Measurements from ENCODE around the gene AFG3L2. TPM values are rescaled to one million over a fixed set of nuclear protein-coding genes. Genes with fewer than 3 reads are reported as not detected.

Gene AFG3L2
- total and polyA plus RNA-seq, 4 experiments from 2014 or later = 27.8 to 34.6 (median 32.2) TPM

DNA sequence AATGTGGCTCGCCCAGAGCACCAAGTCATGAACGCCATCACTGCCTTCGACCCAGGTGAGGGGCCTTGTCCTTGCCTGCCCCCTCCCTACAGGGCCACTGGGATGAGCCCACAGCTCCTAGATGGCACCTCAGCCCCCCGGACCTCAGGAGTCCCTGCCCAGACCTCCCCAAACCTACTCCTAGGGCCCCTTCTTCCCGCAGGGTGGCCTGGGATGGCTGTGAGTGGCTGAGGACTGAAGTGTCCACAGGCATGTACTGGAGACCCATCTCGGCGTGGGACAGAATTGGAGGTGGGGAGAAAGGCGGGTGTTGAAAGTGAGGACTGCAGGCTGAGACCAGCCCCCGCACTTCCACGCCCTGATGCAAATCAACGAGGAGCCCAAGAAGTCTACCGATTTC is 71.8 kb downstream of the AFG3L2 start:
- Mint-ChIP-seq H3K4me1 (peaks cover 3 to 17% (median 10%) of the 10 kb centered on the region in 4 donors), H3K4me3 (no peak overlapping the region), H3K27me3 (peaks cover 34 to 39% of the 10 kb centered on the region in 2 donors), H3K36me3 (peaks cover 0 to 3% of the 10 kb centered on the region in 2 donors), H3K27ac (no peak overlapping the region), H3K9me3 (peaks cover 0 to 5% (median 3%) of the 10 kb centered on the region in 8 donors)
- no peak overlapping the region for H3K27ac ChIP-seq (ENCODE audit: low read depth, low read length)
- intact Hi-C loops (cut with micrococcal nuclease) = no loop called here
- H3K27me3 ChIP-seq (ENCODE audit: insufficient read depth, low read length) = peaks cover 9% of the 10 kb centered on the region
- DNase-seq = no peak
- CTCF ChIA-PET (ENCODE audit: partially characterized antibody) = no interaction called here
- no peak overlapping the region for H3K4me3 ChIP-seq (ENCODE audit: low read length in 2 of 2)
- POLR2A ChIA-PET (ENCODE audit: partially characterized antibody) = no interaction called here
- peaks cover 9% of the 10 kb centered on the region for H3K4me1 ChIP-seq (ENCODE audit: insufficient read depth, low read length)
- H3K36me3 ChIP-seq (ENCODE audit: insufficient read depth, low read length) = no peaks in the 10 kb centered on the region
- no peaks in the 10 kb centered on the region for H3K9me3 ChIP-seq (ENCODE audit: control insufficient read depth in 1 of 2, low read length in 2 of 2)

DNA sequence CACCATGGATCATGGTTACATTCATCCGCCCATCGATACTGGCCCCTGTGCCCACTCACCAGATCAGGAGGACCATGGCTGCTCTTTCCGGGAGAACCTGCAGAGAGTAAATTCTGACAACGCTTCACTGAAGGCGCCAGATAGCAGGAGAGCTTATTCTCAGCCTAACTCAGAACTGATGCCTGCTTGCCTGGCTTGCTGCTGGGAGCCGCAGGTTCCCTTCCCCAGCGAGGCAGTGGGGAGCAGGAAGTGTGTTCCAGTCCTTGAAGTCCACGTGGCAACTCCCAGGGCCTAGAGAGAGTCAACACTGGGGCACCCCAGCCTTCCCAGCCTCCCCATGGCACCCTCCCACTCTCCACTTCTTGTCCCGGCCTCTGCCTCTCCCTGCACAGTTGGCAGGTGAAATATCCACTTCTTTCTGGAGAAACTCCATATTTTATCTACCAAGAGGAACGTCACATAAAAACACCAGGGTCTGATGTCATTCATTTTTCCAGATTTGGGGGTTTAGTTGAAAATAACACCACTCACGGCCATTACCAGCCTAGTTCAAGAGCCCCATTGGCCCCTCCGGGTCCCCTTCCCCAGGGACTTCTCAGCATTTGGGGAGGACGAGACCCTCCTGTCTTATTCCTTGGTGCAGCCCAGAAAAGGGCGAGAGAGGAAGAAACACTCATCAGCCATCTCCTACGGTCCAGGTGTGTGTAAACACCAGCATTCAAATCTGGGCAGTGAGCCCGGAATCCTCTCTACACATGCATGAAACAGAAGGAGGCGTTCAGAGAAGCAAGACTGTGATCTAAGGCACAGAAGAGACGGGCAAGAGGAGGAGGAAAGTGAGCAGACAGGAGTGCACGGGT is 72.4 kb downstream of the AFG3L2 start:
- Histone ChIP-seq H3K9me3 (ENCODE audit: control insufficient read depth in 1 of 2, low read length in 2 of 2) (no peaks in the 10 kb centered on the region), H3K36me3 (ENCODE audit: insufficient read depth, low read length) (no peaks in the 10 kb centered on the region), H3K27ac (ENCODE audit: low read depth, low read length) (no peak overlapping the region), H3K4me3 (ENCODE audit: low read length in 2 of 2) (no peak overlapping the region), H3K27me3 (ENCODE audit: insufficient read depth, low read length) (peaks cover 9% of the 10 kb centered on the region), H3K4me1 (ENCODE audit: insufficient read depth, low read length) (peaks cover 9% of the 10 kb centered on the region)
- no peak overlapping the region for H3K27ac Mint-ChIP-seq
- H3K4me3 Mint-ChIP-seq = peak overlapping the region in 1 of 8 donors; percentile 49
- POLR2A ChIA-PET (ENCODE audit: partially characterized antibody) = no interaction called here
- no peak for DNase-seq
- H3K4me1 Mint-ChIP-seq = peaks cover 3 to 15% (median 10%) of the 10 kb centered on the region in 4 donors
- intact Hi-C loops (cut with micrococcal nuclease) = no loop called here
- CTCF ChIA-PET (ENCODE audit: partially characterized antibody) = no interaction called here
- H3K27me3 Mint-ChIP-seq = peaks cover 31 to 36% of the 10 kb centered on the region in 2 donors
- H3K36me3 Mint-ChIP-seq = peaks cover 0 to 1% of the 10 kb centered on the region in 2 donors
- peaks cover 0 to 2% (median under 1%) of the 10 kb centered on the region in 8 donors for H3K9me3 Mint-ChIP-seq

DNA sequence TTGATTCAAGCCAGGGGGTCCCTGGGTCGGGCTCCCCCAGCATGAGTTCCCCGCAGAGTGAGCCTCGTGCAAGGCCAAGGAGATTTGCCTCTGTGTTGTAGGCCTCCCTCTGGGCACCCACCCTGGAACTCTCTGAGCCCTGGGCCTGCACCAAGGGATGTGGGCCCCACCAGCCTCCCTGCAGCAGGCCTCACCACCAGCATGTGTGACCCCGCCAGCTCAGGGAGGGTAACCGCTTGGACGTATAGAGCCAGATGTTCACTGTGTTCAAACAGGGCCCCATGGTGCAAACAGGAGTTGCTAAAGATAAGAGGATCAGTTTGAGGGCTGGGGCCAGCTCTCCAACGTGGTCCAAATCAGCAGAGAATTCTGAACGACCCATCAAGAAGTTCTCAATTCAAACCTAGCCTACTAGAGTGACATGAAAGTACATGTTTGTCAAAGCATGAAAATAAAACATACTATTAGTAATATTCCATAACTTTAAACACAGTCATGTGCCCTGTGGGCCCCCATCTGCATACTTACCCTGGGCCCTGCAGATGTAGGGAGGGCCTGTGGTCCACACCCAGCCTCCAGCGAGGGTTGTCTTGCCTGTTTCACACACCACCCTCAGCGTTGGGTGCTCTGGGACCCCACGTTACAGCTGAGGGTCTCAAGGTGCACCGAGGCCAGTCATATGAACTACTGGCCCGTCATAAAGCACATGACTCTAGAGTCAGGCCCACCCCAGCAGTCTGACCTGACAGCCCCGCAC is 74.5 kb downstream of the AFG3L2 start:
- Mint-ChIP-seq H3K36me3 (no peaks in the 10 kb centered on the region), H3K4me1 (peaks cover 3 to 12% (median 10%) of the 10 kb centered on the region in 4 donors), H3K4me3 (no peak overlapping the region), H3K9me3 (peaks cover 0 to 4% (median 0%) of the 10 kb centered on the region in 8 donors), H3K27me3 (peaks cover 26 to 33% of the 10 kb centered on the region in 2 donors), H3K27ac (no peak overlapping the region)
- Histone ChIP-seq H3K9me3 (ENCODE audit: control insufficient read depth in 1 of 2, low read length in 2 of 2) (no peaks in the 10 kb centered on the region), H3K27ac (ENCODE audit: low read depth, low read length) (no peak overlapping the region), H3K27me3 (ENCODE audit: insufficient read depth, low read length) (peaks cover 9% of the 10 kb centered on the region), H3K4me1 (ENCODE audit: insufficient read depth, low read length) (peaks cover 9% of the 10 kb centered on the region), H3K36me3 (ENCODE audit: insufficient read depth, low read length) (no peaks in the 10 kb centered on the region), H3K4me3 (ENCODE audit: low read length in 2 of 2) (no peak overlapping the region)
- POLR2A ChIA-PET (ENCODE audit: partially characterized antibody) = no interaction called here
- CTCF ChIA-PET (ENCODE audit: partially characterized antibody) = no interaction called here
- DNase-seq = no peak
- intact Hi-C loops (cut with micrococcal nuclease) = no loop called here

DNA sequence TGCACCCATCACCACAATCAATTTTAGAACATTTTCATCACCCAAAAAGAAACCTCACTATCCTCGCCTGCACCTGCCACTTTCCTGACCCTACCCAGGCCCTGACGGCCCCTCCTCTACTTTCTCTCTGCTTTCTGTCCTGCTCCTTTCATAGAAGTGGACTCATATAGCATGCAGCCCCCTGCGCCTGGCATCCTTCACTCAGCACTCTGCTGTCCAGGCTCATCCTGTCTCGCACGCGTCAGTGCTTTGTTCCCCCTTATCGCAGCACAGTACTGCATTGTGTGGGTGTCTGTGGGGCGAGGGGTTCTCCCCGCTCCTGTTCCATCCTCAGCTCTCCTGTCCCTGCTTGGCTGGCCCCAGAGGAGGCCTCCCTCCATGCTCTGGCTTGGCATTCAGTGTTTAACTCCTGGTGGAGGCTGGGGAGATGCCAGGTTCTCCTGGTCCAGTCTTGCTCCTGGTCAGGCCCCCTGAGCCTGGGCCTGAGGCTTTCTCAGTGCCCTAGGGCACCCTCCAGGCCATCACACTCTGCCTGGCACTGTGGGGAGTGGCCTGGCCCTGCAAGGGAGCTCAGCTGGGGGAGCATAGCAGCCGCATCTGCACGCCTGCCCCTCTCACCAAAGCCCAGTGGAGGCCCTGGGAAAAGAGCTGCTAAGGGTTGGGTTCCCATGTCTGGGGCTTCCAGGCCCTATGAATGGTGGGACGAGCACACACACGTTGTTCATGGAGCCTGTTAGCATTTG is 75.6 kb downstream of the AFG3L2 start:
- intact Hi-C loops (cut with micrococcal nuclease) = no loop called here
- no peaks in the 10 kb centered on the region for H3K4me1 ChIP-seq (ENCODE audit: insufficient read depth, low read length)
- no peaks in the 10 kb centered on the region for H3K9me3 ChIP-seq (ENCODE audit: control insufficient read depth in 1 of 2, low read length in 2 of 2)
- DNase-seq = no peak
- peaks cover 0 to 4% (median 0%) of the 10 kb centered on the region in 8 donors for H3K9me3 Mint-ChIP-seq
- H3K4me3 ChIP-seq (ENCODE audit: low read length in 2 of 2) = no peak overlapping the region
- H3K36me3 ChIP-seq (ENCODE audit: insufficient read depth, low read length) = no peaks in the 10 kb centered on the region
- H3K27me3 ChIP-seq (ENCODE audit: insufficient read depth, low read length) = peaks cover 3% of the 10 kb centered on the region
- peak overlapping the region in 1 of 7 donors; percentile 7 for H3K27ac Mint-ChIP-seq
- H3K27me3 Mint-ChIP-seq = peaks cover 17 to 22% of the 10 kb centered on the region in 2 donors
- H3K36me3 Mint-ChIP-seq = no peaks in the 10 kb centered on the region
- H3K27ac ChIP-seq (ENCODE audit: low read depth, low read length) = no peak overlapping the region
- POLR2A ChIA-PET (ENCODE audit: partially characterized antibody) = no interaction called here
- peaks cover 0 to under 1% (median under 1%) of the 10 kb centered on the region in 4 donors for H3K4me1 Mint-ChIP-seq
- no peak overlapping the region for H3K4me3 Mint-ChIP-seq
- CTCF ChIA-PET (ENCODE audit: partially characterized antibody) = no interaction called here

DNA sequence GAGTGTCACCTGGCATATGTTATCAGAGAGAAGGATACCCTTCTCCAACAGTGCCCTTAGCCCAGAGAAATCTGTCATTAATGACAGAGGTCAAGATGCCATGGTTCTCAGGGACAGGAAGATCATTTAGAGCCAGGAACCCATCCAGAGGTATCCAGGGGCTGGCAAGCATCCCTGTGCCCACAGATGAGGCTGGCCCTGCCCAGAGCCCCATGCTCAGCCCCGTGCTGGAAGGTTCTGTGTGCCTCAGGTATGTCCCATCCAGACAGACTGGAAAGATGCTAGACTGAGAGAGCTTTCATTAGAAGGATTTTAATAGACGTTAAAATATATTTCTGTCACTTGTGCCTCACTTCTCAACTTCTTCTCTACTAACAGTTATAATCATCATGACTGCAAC is 77.2 kb downstream of the AFG3L2 start:
- Mint-ChIP-seq H3K27ac (no peak overlapping the region), H3K4me1 (no peaks in the 10 kb centered on the region), H3K4me3 (no peak overlapping the region), H3K27me3 (peaks cover 10 to 12% of the 10 kb centered on the region in 2 donors), H3K36me3 (no peaks in the 10 kb centered on the region), H3K9me3 (peaks cover 0 to 4% (median 0%) of the 10 kb centered on the region in 8 donors)
- DNase-seq = no peak
- Histone ChIP-seq H3K27ac (ENCODE audit: low read depth, low read length) (no peak overlapping the region), H3K36me3 (ENCODE audit: insufficient read depth, low read length) (no peaks in the 10 kb centered on the region), H3K4me3 (ENCODE audit: low read length in 2 of 2) (no peak overlapping the region), H3K27me3 (ENCODE audit: insufficient read depth, low read length) (no peaks in the 10 kb centered on the region), H3K9me3 (ENCODE audit: control insufficient read depth in 1 of 2, low read length in 2 of 2) (no peaks in the 10 kb centered on the region), H3K4me1 (ENCODE audit: insufficient read depth, low read length) (no peaks in the 10 kb centered on the region)
- CTCF ChIA-PET (ENCODE audit: partially characterized antibody) = no interaction called here
- intact Hi-C loops (cut with micrococcal nuclease) = no loop called here
- POLR2A ChIA-PET (ENCODE audit: partially characterized antibody) = no interaction called here

DNA sequence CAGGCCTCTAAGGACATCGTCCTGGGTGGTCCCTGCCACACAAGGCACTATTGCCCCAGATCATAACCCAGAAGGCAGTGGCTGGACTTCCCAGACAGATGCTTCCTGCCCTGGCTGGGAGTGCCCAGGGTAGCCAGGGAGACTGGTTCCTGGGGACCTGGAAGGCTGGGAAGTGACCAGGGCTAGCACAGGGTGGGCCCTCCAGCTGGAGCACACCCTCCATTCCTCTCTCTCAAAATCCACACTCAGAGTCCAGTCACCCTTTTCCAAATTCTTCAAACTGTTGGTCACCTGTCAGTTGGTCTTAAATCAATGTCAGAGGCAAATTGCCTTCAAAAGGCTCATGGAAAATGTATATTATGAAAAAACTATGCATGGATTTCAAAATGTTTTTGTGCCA is 80.6 kb downstream of the AFG3L2 start:
- intact Hi-C loops (cut with micrococcal nuclease) = no loop called here
- no peaks in the 10 kb centered on the region for H3K36me3 Mint-ChIP-seq
- Histone ChIP-seq H3K4me3 (ENCODE audit: low read length in 2 of 2) (no peak overlapping the region), H3K36me3 (ENCODE audit: insufficient read depth, low read length) (no peaks in the 10 kb centered on the region), H3K27me3 (ENCODE audit: insufficient read depth, low read length) (no peaks in the 10 kb centered on the region), H3K9me3 (ENCODE audit: control insufficient read depth in 1 of 2, low read length in 2 of 2) (no peaks in the 10 kb centered on the region), H3K27ac (ENCODE audit: low read depth, low read length) (no peak overlapping the region), H3K4me1 (ENCODE audit: insufficient read depth, low read length) (no peaks in the 10 kb centered on the region)
- H3K27ac Mint-ChIP-seq = no peak overlapping the region
- H3K4me1 Mint-ChIP-seq = no peaks in the 10 kb centered on the region
- ChIA-PET POLR2A (ENCODE audit: partially characterized antibody) (no interaction called here), CTCF (ENCODE audit: partially characterized antibody) (no interaction called here)
- H3K27me3 Mint-ChIP-seq = peaks cover 7 to 10% of the 10 kb centered on the region in 2 donors
- no peak for DNase-seq
- no peak overlapping the region for H3K4me3 Mint-ChIP-seq
- H3K9me3 Mint-ChIP-seq = peaks cover 0 to 4% (median 0%) of the 10 kb centered on the region in 8 donors

DNA sequence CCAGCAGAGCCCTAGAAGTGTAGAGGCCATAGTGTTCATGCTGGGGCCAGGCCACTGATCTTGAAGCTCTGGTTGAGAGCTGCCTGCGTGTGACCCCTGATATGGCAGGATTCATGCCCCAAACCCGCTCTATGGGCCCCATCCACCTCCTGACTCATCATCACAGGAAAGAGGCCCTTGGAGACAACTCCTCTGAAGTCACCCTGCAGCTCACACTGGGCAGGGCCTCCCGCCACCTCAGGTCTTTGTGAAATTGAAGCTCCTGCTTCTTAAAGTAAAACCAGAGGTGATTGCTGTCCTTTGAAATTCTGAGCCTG is 81.0 kb downstream of the AFG3L2 start:
- no peaks in the 10 kb centered on the region for H3K9me3 ChIP-seq (ENCODE audit: control insufficient read depth in 1 of 2, low read length in 2 of 2)
- H3K4me3 ChIP-seq (ENCODE audit: low read length in 2 of 2) = no peak overlapping the region
- DNase-seq = no peak
- Mint-ChIP-seq H3K27ac (no peak overlapping the region), H3K4me3 (no peak overlapping the region), H3K9me3 (peaks cover 0 to 4% (median 0%) of the 10 kb centered on the region in 8 donors), H3K4me1 (no peaks in the 10 kb centered on the region), H3K36me3 (no peaks in the 10 kb centered on the region), H3K27me3 (peaks cover 7 to 10% of the 10 kb centered on the region in 2 donors)
- no peak overlapping the region for H3K27ac ChIP-seq (ENCODE audit: low read depth, low read length)
- no peaks in the 10 kb centered on the region for H3K36me3 ChIP-seq (ENCODE audit: insufficient read depth, low read length)
- ChIA-PET POLR2A (ENCODE audit: partially characterized antibody) (no interaction called here), CTCF (ENCODE audit: partially characterized antibody) (no interaction called here)
- intact Hi-C loops (cut with micrococcal nuclease) = no loop called here
- H3K4me1 ChIP-seq (ENCODE audit: insufficient read depth, low read length) = no peaks in the 10 kb centered on the region
- H3K27me3 ChIP-seq (ENCODE audit: insufficient read depth, low read length) = no peaks in the 10 kb centered on the region
